GM21737 (cell line): ENCODE data around the gene MLLT6.

Source experiments
- ATAC-seq: cut with Tn5 transposase; IDR thresholded peaks from one replicate; pipeline ENCODE4 v1.9.1; 2021; ENCODE audit warnings: mild to moderate bottlenecking, moderate library complexity; ENCODE audit not compliant: unreplicated experiment

The MLLT6 gene

DNA sequence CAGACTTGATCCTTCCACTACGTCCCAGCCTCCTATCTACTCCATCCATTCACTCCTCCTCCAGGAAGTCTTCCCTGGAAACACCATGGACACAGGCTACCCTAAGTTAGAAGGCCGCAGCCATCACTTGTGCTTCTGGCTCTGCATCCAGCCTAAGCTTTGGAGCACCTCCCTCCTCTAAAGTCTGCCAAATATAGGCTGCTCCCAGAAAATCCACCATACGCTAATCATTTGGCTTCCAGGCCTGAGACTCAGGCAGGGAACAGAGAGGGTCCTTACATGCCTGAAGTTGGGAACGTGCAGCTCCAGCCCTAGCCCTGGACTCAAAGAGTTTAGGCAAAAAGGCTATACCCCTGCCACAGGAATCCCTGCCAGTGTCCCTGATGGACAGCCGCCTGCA is 36.4 kb downstream of the MLLT6 start:
- no peak for ATAC-seq

GRCh38 chr17:38741921-38742410 is 36.9 kb downstream of the MLLT6 start:
- ATAC-seq, result no peak

GRCh38 chr17:38742411-38743308 is 37.6 kb downstream of the MLLT6 start:
- no peak for ATAC-seq

- ATAC-seq, result no peak
Measured at GRCh38 chr17:38743556-38744171, 38.6 kb downstream of the MLLT6 start.

- ATAC-seq, result no peak
Measured at GRCh38 chr17:38745545-38745944, 40.5 kb downstream of the MLLT6 start.

GRCh38 chr17:38746004-38746848 is 41.2 kb downstream of the MLLT6 start:
- ATAC-seq, result no peak

DNA sequence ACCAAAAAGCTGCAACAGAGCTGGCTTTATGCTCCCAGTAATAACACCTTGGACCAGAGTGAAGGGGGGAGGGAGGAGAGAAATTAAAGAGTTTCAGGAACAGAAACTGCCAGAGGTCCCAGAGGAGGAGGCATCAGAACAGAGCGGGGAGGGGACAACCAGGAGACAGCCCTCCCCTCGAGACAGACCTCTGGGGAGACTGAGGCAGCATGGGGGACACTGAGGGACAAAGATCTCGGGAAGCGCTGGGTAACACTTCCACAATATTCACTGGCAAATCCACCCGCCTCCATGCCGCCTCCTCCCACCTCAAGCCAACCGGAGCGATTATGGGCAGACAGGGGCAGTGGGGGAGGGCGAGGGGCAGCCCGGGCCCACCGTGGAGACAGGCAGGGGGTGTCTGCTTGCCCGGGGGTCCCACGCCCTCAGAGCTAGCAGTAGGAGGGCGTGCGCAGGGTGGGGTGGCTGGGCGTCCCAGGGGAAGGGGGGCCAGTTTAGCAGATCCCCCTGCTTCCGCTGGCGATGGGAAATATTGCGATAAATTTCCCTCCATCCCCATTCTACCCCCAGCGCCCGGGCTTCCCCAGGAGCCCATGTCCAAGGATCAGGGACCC is 41.9 kb downstream of the MLLT6 start:
- ATAC-seq, result no peak

DNA sequence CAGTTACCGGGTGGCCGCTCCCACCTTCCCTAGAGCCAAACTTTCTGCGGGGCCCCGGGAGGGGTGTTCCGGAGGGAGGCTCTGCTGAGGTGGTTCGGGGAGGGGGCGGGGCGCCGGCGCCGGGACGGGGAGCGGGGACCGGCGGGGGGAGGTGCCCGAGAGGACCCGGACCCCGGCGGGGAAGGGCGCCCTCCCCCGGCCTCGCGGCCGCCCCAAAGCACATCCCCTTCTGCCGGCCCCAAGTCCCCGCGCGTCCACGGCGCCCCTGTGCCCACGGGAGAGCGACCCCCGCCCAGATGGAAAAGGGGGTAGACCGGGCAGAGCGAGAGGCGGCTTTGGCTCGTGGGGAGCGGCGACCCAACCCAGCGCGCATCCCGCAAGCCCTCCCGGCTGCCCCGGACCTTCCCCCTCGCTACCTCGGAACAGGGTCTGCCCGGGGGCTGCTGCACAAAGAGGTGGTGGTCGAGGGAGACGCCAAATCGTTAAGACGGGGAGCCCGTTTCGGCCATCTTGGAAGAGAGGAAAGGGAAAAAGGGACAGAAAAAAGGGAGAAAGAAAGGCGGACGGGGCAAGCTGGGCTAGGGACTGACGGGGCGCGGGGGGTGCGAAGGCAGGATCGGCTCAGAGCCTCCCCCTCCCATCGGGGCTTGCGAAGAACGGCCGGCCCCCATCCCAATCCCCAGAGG is 42.5 kb downstream of the MLLT6 start:
- no peak for ATAC-seq

DNA sequence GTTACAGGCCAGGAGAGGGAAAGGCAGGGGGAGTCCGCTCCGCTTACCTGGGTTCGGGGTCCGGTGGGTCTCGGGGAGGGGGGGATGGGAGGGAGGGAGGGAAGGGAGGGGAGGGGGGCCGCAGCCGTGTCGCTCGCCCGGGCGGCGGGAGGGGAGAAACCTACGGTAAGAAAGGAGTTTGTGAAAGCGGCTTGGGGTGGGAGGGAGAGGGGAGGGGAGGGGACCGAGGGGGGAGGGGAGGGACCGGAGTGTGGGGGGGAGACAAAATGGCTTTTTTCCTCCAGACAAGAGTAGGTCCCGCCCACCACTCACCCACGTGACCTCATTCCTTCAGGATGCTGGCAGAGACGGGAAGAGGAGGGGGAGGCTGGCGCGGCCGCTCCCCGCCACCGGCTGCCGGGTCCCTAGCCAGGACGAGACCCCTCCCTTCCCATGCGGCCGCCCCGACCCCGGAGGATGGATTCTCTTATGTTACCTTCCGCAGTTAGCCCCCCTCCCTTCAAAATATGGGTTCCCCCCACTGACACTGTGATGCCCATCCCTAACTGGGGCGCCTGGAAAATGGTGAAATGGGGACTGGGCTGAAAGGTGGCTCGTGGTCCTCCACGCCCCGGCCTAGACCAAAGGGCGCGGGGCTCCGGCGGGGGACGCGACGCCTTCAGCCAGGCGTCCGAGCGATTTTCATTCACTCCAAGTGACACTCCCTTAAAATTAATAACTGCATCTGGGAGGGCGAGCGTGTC is 43.2 kb downstream of the MLLT6 start, which contains the start of gene PCGF2:
Gene PCGF2, minus strand, starts transcription at position 188 of the 743 bp plus-strand sequence. CDS start 7,934 bp downstream, outside the sequence.
- ATAC-seq, result no peak

DNA sequence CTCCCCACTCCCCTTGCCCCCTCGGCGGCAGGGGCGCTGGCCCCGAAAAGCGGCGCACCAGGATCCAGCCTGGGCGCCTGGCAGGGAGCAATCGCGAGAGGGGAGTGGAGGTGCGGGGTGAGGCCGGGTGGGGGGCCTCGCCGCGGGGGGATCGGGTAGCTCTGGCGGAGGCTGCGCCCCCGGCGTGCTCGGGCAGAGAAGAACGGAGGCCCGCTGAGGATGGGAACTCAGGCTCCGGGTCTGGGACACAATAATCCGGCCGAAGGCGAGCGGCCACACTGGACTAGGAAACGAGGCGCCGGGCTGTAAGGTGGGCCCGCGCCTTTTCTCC is 43.8 kb downstream of the MLLT6 start:
- ATAC-seq, result no peak

GRCh38 chr17:38749223-38750043 is 44.4 kb downstream of the MLLT6 start:
- ATAC-seq, result no peak

GRCh38 chr17:38750044-38750311 is 44.9 kb downstream of the MLLT6 start:
- no peak for ATAC-seq

DNA sequence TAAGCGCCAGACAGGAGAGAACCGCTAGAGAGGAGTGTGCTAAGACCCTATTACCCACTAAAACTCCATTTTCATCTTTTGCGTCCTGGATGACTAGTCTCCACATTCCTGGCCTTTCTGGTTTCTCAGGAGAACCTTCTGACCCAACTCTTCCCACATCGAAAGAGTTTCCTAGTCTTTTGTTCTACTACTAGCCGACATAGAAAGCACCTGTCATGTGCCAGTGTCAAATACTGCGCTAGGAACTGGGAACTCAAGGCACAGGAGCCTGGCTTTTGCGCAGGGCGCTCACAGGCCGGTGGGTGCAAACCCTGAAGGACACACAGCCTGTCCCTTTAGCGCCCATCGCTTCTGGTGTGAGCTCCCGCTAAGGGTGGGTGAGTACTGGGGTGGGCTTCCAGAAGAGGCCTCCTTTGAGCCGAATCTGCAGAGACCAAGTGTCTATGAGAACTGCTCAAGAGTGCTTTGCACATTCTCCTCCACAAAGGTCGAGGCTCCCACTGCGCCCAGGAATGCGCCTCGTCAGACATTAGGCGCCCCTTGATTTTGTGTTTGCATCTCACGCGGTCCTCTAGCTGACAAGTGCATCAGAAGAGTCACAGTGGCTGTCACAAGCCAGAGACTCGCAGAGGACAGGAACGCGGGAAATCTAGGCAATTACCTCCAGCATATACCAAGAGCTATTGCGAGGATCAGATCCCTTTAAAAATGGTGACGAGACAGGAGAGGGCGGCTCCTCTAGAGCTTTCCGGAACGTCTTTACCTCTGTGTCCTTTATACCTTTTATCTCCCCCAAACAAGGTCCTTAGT is 45.4 kb downstream of the MLLT6 start:
- ATAC-seq, result no peak

- ATAC-seq, result no peak
Measured at GRCh38 chr17:38751144-38751807, 46.2 kb downstream of the MLLT6 start.

DNA sequence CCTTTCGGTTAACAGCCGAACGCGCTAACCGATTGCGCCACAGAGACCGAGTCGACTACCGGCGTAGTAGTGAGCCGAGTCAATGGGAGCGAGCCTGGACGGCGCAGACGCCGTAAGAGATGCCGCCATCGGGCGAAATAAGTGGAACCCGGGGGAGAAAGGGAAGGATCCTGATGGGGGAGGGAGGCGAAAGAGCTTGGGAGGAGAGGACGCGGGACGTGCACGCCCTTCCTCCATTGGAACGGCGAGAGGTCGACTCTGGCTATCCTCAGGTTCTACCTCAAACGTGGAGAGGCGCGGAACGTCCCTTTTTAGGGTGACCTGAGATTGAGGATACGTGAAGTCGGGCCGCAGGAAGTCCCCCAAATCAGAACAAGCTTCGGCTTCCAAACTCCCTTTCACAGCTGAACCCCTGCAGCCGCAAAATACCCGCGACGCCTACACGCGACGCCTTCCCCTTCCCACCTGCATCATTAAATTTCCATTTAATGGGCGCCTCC is 46.8 kb downstream of the MLLT6 start:
- peak; percentile 24 for ATAC-seq

GRCh38 chr17:38752308-38753070 is 47.4 kb downstream of the MLLT6 start, which contains the start of gene PSMB3:
PSMB3 (plus strand) TSS chr17:38752741; CDS start chr17:38752827, 86 bp downstream.
- peak; percentile 64 for ATAC-seq
